DOHH2 (cell line): ENCODE measurements around the gene ALB.

ENCODE experiments used
- H3F3A ChIP-seq: fragments of 200-600 bp; sonication (generic), shearing (Covaris generic); 2 replicates; pipeline ENCODE4 v1.6.0; 2016; ENCODE audit warnings: antibody characterized with exemption, mild to moderate bottlenecking; ENCODE audit not compliant: control insufficient read depth, insufficient read depth
- H3K27ac ChIP-seq: fragments of 200-600 bp; sonication (generic); 2 replicates; pipeline ENCODE4 v1.5.1; 2014; ENCODE audit warnings: low read depth, mild to moderate bottlenecking, low read length, moderate library complexity
- H3K27me3 ChIP-seq: fragments of 200-600 bp; sonication (generic); 2 replicates; pipeline ENCODE4 v1.6.1; 2014; ENCODE audit warnings: mild to moderate bottlenecking, low read length, mixed read lengths; ENCODE audit not compliant: control insufficient read depth
- H3K36me3 ChIP-seq: fragments of 200-600 bp; sonication (generic); 2 replicates; pipeline ENCODE4 v1.6.1; 2014; ENCODE audit warnings: mild to moderate bottlenecking, low read length, moderate library complexity, mixed read lengths; ENCODE audit not compliant: control insufficient read depth
- H3K4me1 ChIP-seq: fragments of 200-600 bp; sonication (generic); 2 replicates; pipeline ENCODE4 v1.6.1; 2014; ENCODE audit warnings: mild to moderate bottlenecking, low read length, mixed read lengths; ENCODE audit not compliant: control insufficient read depth
- H3K4me2 ChIP-seq: fragments of 200-600 bp; sonication (generic); 2 replicates; pipeline ENCODE4 v1.6.0; 2014; ENCODE audit warnings: mild to moderate bottlenecking, low read length, moderate library complexity
- H3K4me3 ChIP-seq: fragments of 200-600 bp; sonication (generic); 2 replicates; pipeline ENCODE4 v1.5.1; 2014; ENCODE audit warnings: mild to moderate bottlenecking, low read length, mixed read lengths
- H3K79me2 ChIP-seq: fragments of 200-600 bp; sonication (generic); 2 replicates; pipeline ENCODE4 v1.6.1; 2014; ENCODE audit warnings: mild to moderate bottlenecking, low read length, mixed read lengths; ENCODE audit not compliant: control insufficient read depth
- H3K9me2 ChIP-seq: fragments of 200-600 bp; sonication (generic); replicated peaks from 2 replicates; pipeline ENCODE4 v1.6.1; 2014; ENCODE audit warnings: mild to moderate bottlenecking, low read length, mixed read lengths; ENCODE audit not compliant: control insufficient read depth
- H3K9me3 ChIP-seq: fragments of 200-600 bp; sonication (generic); 2 replicates; pipeline ENCODE4 v1.6.1; 2014; ENCODE audit warnings: antibody characterized with exemption, low read length, mixed read lengths; ENCODE audit not compliant: control insufficient read depth, insufficient read depth
- H4K20me1 ChIP-seq: fragments of 200-600 bp; sonication (generic); 2 replicates; pipeline ENCODE4 v1.6.0; 2014; ENCODE audit warnings: low read depth, mild to moderate bottlenecking, antibody characterized with exemption, low read length, moderate library complexity; ENCODE audit not compliant: control insufficient read depth, insufficient read depth
- CTCF ChIP-seq: fragments of 200-600 bp; sonication (generic); IDR thresholded peaks from one replicate; pipeline ENCODE4 v1.5.1; 2014; ENCODE audit warnings: antibody characterized with exemption, mild to moderate bottlenecking, low read depth, low read length; ENCODE audit not compliant: poor library complexity, severe bottlenecking
- EZH2phosphoT487 ChIP-seq: fragments of 200-600 bp; sonication (generic); IDR thresholded peaks from 2 replicates; pipeline ENCODE4 v1.6.1; 2017; ENCODE audit warnings: borderline replicate concordance, mild to moderate bottlenecking, antibody characterized with exemption, low read length, moderate library complexity, mixed read lengths

Gene ALB

GRCh38 chr4:73454920-73455319, 50.8 kb downstream of the ALB start:
- Histone ChIP-seq H3K4me2 (no peak overlapping the region), H3K36me3 (no peaks in the 10 kb centered on the region), H3K9me3 (peaks cover 5% of the 10 kb centered on the region; the same call in 1 of the 2 replicates), H3F3A (no peaks in the 10 kb centered on the region), H3K27me3 (no peaks in the 10 kb centered on the region), H3K4me3 (no peak overlapping the region), H3K27ac (no peak overlapping the region), H3K4me1 (no peaks in the 10 kb centered on the region), H4K20me1 (no peaks in the 10 kb centered on the region), H3K79me2 (no peaks in the 10 kb centered on the region), H3K9me2 (no peaks in the 10 kb centered on the region)
- TF ChIP-seq EZH2phosphoT487 (no peak), CTCF (no peak)

DNA sequence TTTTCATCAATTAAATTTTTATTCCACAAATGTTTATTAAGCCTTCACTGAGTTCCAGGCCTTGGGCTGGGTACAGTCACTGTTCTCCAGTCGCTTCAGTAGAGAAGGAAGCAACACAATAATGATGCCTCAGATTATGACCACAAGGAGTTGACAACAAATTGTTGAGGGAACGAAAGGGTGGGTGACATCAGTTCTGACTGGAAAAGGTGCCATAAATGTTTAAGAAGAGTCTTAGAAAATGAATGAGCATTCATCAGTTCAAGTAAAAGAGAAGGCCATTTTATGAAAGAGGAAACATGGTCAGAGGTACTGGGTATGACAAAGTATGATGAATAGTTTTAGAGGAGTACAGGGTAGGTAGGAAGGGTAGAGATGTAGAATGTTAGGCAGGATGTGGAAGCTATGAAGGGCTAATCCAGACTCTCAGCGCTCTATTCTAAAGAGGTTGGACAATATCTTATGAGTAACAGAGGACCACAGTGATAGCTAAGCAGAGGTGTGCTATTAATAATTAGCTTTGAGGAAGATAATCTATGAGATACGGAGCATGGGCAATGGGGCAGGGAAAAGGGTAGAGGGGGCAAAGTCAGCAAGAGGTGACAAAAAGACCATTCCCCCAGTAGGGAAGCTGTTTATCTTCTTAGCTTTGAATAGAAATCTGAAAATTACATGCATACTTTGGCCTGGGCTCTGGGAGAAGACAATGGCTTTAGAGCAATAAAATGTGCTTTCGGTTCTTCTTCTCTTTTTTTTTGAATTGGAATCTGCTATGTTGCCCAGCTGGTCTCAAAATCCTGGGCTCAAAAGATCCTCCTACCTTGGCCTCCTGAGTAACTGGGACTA, 52.3 kb downstream of the ALB start:
- H3K4me3 ChIP-seq, result no peak overlapping the region
- H3K4me1 ChIP-seq, result no peaks in the 10 kb centered on the region
- H3K79me2 ChIP-seq, result no peaks in the 10 kb centered on the region
- no peaks in the 10 kb centered on the region for H3F3A ChIP-seq
- no peaks in the 10 kb centered on the region for H3K9me2 ChIP-seq
- TF ChIP-seq CTCF, result no peak
- H3K9me3 ChIP-seq, result peaks cover 5% of the 10 kb centered on the region; the same call in 1 of the 2 replicates
- H3K27ac ChIP-seq, result no peak overlapping the region
- no peaks in the 10 kb centered on the region for H3K36me3 ChIP-seq
- H3K27me3 ChIP-seq, result no peaks in the 10 kb centered on the region
- H3K4me2 ChIP-seq, result no peak overlapping the region
- no peaks in the 10 kb centered on the region for H4K20me1 ChIP-seq

DNA sequence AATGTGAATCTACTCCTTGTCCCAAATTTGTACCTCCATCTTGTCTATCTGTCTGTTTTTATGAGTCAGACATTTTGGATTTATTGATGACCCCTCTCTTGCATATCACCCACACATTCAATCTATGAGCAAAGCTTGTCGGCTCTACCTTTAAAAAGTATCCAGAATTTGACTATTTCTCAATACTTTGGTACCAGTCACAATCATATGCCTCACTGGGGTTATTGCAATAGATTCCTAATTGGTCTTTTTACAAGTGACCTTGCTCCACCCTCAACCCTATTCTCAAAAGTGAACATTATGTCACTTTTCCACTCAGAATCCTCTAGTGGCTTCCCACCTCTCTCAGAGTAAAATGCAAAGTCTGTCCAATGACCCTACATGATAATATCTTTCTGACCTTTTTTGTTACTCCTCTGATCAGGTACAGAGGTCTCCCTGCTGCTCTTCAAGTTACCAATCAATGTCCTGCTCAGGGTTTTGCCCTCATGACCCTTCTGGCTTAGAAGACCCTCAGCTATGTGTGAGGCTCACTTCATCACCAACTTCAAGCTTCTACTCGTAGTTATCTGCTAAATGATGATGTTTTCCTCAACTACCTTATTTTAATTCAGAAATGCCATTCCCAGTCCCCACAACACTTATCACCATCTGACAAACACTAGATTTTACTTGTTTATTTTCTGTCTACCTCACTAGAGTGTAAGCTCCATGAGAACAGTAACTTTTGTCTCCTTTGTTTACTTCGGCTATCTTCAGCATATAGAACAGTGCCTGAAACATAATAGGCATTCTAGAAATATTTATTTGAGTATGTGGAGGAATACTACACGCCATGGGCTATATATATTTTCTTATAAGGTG, 54.3 kb downstream of the ALB start:
- no peaks in the 10 kb centered on the region for H3K79me2 ChIP-seq

More for the DNA sequence above, 54.3 kb downstream of the ALB start:
- no peaks in the 10 kb centered on the region for H3K4me1 ChIP-seq
- H3F3A ChIP-seq, result no peaks in the 10 kb centered on the region
- H3K9me3 ChIP-seq, result peaks cover 5% of the 10 kb centered on the region; the same call in 1 of the 2 replicates
- H3K27ac ChIP-seq, result no peak overlapping the region
- H3K4me3 ChIP-seq, result no peak overlapping the region
- no peaks in the 10 kb centered on the region for H4K20me1 ChIP-seq
- H3K9me2 ChIP-seq, result no peaks in the 10 kb centered on the region
- no peaks in the 10 kb centered on the region for H3K27me3 ChIP-seq
- H3K4me2 ChIP-seq, result no peak overlapping the region
- no peak for TF ChIP-seq CTCF
- no peak for TF ChIP-seq EZH2phosphoT487
- H3K36me3 ChIP-seq, result no peaks in the 10 kb centered on the region
